ENCODE measurements around the gene WWOX.

Gene WWOX

GRCh38 chr16:79247386-79247785, 1147.9 kb downstream of the WWOX start:
- no peaks in the 10 kb centered on the region for H3F3A ChIP-seq (ENCODE audit: insufficient read depth, low read length)
- no peak overlapping the region for H3K9ac ChIP-seq (ENCODE audit: low read length)
- no peak overlapping the region for H3K4me3 ChIP-seq (ENCODE audit: low read length)
- H3K4me1 ChIP-seq (ENCODE audit: low read length) = no peaks in the 10 kb centered on the region
- TF ChIP-seq EZH2 (optimal IDR thresholded peaks at IDR 0.05; ENCODE audit: low read depth, low read length) = no peak
- TF ChIP-seq CTCF (IDR thresholded peaks at IDR 0.05; ENCODE audit: low read length) = no peak
- TF ChIP-seq EZH2phosphoT487 (IDR thresholded peaks at IDR 0.05; ENCODE audit: low read length) = no peak
- no peaks in the 10 kb centered on the region for H3K9me2 ChIP-seq (replicated peaks; ENCODE audit: insufficient read depth, low read length)
- DNase-seq = no peak
- no peaks in the 10 kb centered on the region for H4K20me1 ChIP-seq (ENCODE audit: insufficient read depth, low read length)
- H3K27ac ChIP-seq (ENCODE audit: low read length) = no peak overlapping the region
- no peaks in the 10 kb centered on the region for H3K36me3 ChIP-seq (replicated peaks; ENCODE audit: insufficient read depth, low read length)
- no peaks in the 10 kb centered on the region for H3K79me2 ChIP-seq (ENCODE audit: low read length)
- H3K27me3 ChIP-seq (replicated peaks; ENCODE audit: insufficient read depth, low read length) = no peaks in the 10 kb centered on the region
- H3K9me3 ChIP-seq (replicated peaks; ENCODE audit: insufficient read depth, low read length) = no peaks in the 10 kb centered on the region
- no peak overlapping the region for H2AFZ ChIP-seq (ENCODE audit: low read length)
- no peak overlapping the region for H3K4me2 ChIP-seq (ENCODE audit: low read depth, low read length)

DNA sequence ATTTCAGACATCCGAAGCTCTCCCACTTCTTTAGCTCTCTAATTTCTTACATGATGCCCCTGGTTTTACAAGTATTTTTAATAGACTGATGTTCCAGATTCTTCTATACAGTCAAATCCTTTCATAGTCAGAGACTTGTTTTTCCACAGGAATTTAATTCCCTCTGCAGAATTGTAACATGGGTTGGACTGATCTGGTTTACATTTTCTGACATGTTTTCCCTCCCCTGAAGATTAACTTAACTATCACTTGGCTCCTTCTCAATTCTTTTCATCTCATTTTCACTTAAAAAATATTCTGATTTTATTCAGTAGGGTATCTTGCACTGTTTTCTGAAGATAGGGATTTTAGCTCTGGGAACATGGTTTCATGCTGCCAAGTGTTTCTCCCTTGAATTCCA, 1148.9 kb downstream of the WWOX start:
- Histone ChIP-seq H3K4me3 (ENCODE audit: low read length) (no peak overlapping the region), H3K27me3 (replicated peaks; ENCODE audit: insufficient read depth, low read length) (no peaks in the 10 kb centered on the region)
- no peak for TF ChIP-seq CTCF (IDR thresholded peaks at IDR 0.05; ENCODE audit: low read length)
- no peak for TF ChIP-seq EZH2 (optimal IDR thresholded peaks at IDR 0.05; ENCODE audit: low read depth, low read length)
- TF ChIP-seq EZH2phosphoT487 (IDR thresholded peaks at IDR 0.05; ENCODE audit: low read length) = no peak

DNA sequence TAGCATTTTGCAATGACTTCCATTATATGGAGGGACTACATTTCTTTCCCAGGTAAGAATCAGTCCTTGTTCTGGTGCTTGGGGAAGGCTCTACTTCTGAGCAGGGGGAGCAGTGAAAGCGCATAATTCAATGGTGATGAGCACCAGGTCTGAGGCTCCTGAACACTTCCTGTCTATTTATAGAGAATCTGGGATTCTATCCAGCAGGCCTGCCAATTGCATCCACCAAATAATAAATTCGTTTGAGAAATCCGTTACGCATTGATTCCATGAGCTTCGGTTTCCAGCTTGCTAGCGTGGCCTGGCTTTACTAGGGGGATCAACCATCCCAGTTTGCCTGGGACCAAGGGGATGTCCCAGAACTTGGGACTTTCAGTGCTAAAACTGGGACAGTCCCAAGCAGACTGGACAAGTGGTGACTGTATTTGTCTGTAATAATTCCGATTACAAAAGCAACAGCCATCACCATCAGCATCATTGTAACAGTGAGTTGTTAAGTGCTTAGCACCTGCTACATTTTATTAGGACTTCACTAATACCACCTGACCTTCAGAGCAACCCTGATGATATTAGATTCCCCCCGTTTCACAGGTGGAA, 1151.1 kb downstream of the WWOX start:
- Histone ChIP-seq H3K36me3 (replicated peaks; ENCODE audit: insufficient read depth, low read length) (no peaks in the 10 kb centered on the region), H3K4me3 (ENCODE audit: low read length) (no peak overlapping the region), H3K79me2 (ENCODE audit: low read length) (no peaks in the 10 kb centered on the region), H3K27me3 (replicated peaks; ENCODE audit: insufficient read depth, low read length) (no peaks in the 10 kb centered on the region), H3F3A (ENCODE audit: insufficient read depth, low read length) (no peaks in the 10 kb centered on the region), H2AFZ (ENCODE audit: low read length) (no peak overlapping the region), H3K4me2 (ENCODE audit: low read depth, low read length) (no peak overlapping the region), H4K20me1 (ENCODE audit: insufficient read depth, low read length) (no peaks in the 10 kb centered on the region), H3K9ac (ENCODE audit: low read length) (no peak overlapping the region), H3K4me1 (ENCODE audit: low read length) (no peaks in the 10 kb centered on the region), H3K9me2 (replicated peaks; ENCODE audit: insufficient read depth, low read length) (no peaks in the 10 kb centered on the region), H3K27ac (ENCODE audit: low read length) (no peak overlapping the region), H3K9me3 (replicated peaks; ENCODE audit: insufficient read depth, low read length) (no peaks in the 10 kb centered on the region)
- no peak for DNase-seq
- TF ChIP-seq EZH2 (optimal IDR thresholded peaks at IDR 0.05; ENCODE audit: low read depth, low read length) (no peak), EZH2phosphoT487 (IDR thresholded peaks at IDR 0.05; ENCODE audit: low read length) (no peak), CTCF (IDR thresholded peaks at IDR 0.05; ENCODE audit: low read length) (no peak)

More for the DNA sequence above, 1148.9 kb downstream of the WWOX start:
- no peaks in the 10 kb centered on the region for H3F3A ChIP-seq (ENCODE audit: insufficient read depth, low read length)
- no peak for DNase-seq
- no peak overlapping the region for H3K27ac ChIP-seq (ENCODE audit: low read length)
- H3K9me2 ChIP-seq (replicated peaks; ENCODE audit: insufficient read depth, low read length) = no peaks in the 10 kb centered on the region
- H3K79me2 ChIP-seq (ENCODE audit: low read length) = no peaks in the 10 kb centered on the region
- H3K9ac ChIP-seq (ENCODE audit: low read length) = no peak overlapping the region
- no peak overlapping the region for H3K4me2 ChIP-seq (ENCODE audit: low read depth, low read length)
- H3K9me3 ChIP-seq (replicated peaks; ENCODE audit: insufficient read depth, low read length) = no peaks in the 10 kb centered on the region
- no peaks in the 10 kb centered on the region for H3K36me3 ChIP-seq (replicated peaks; ENCODE audit: insufficient read depth, low read length)
- no peaks in the 10 kb centered on the region for H3K4me1 ChIP-seq (ENCODE audit: low read length)
- H2AFZ ChIP-seq (ENCODE audit: low read length) = no peak overlapping the region
- no peaks in the 10 kb centered on the region for H4K20me1 ChIP-seq (ENCODE audit: insufficient read depth, low read length)

Data from MM.1S (cell line).